ENCODE results near the gene ADD3.

The ADD3 gene

GRCh38 chr10:110069502-110069982 lies 61.8 kb downstream of the ADD3 start:
- no peak for DNase-seq

GRCh38 chr10:110073896-110074295 lies 66.1 kb downstream of the ADD3 start:
- DNase-seq: no peak

- no peak for DNase-seq
Measured at GRCh38 chr10:110074298-110074697, 66.5 kb downstream of the ADD3 start.

GRCh38 chr10:110074758-110075671 lies 67.2 kb downstream of the ADD3 start:
- DNase-seq: no peak

- DNase-seq: no peak
Measured at GRCh38 chr10:110075686-110076085, 67.9 kb downstream of the ADD3 start.

DNA sequence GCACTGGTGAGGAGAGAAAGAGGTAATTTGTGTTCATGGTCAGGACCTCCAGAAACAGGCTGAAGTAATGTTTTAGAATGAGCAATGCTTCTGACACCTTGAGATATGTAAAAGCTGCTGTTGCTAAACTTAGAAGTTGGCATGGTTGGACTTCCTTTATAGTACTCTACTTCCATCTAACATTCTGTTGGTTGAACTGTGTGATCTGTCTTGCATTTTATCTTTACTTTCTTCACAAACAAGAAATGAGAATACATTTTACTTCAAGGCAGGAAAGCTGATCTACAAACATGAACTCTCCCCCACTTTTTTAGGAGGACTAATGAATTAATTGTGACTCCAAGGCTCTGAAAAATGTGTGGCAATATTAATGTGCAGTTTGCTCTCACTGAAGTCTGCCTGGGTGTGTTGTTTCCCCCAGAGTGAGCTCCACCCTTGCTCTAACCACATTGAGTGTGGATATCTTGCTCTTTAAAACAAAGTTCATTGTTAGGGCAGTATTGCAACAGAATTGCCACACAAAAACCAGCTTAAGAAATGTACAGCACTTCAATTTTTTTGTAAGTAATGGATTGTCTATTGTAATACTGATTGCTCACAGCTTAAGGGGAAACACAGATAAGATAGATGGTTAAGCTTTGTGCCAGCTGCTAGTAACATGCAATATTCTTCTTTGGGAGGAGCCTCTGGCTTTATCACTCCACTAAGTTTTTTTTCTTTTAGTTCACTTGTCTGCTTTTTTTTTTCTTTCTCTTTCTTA lies 69.0 kb downstream of the ADD3 start:
- DNase-seq: no peak

GRCh38 chr10:110077436-110078130 lies 69.8 kb downstream of the ADD3 start:
- no peak for DNase-seq

GRCh38 chr10:110078317-110078716 lies 70.5 kb downstream of the ADD3 start:
- DNase-seq: no peak

- no peak for DNase-seq
Measured at GRCh38 chr10:110081911-110082310, 74.1 kb downstream of the ADD3 start.

DNA sequence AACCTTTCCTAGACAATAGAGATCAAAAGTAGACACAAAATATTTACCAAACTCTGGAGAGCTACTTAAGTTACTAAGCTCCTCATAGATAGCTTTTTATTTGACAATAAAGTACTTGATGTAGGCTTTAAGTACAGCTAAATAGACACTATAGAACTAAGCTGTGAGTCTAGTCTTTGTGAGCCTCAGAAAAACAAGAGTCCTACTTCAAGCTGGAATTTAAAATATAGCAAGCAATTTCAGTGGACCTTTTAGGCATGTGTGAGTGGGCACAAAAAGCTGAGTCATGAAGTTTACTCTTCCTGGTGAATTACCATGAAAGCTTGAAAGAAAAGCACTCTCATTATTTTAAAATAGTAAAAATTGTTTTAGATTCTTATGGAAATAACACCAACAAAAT lies 76.1 kb downstream of the ADD3 start:
- DNase-seq: no peak

GRCh38 chr10:110087682-110088081 lies 79.9 kb downstream of the ADD3 start:
- no peak for DNase-seq

- no peak for DNase-seq
Measured at GRCh38 chr10:110088367-110089104, 80.8 kb downstream of the ADD3 start.

GRCh38 chr10:110091830-110092229 lies 84.0 kb downstream of the ADD3 start:
- no peak for DNase-seq

DNA sequence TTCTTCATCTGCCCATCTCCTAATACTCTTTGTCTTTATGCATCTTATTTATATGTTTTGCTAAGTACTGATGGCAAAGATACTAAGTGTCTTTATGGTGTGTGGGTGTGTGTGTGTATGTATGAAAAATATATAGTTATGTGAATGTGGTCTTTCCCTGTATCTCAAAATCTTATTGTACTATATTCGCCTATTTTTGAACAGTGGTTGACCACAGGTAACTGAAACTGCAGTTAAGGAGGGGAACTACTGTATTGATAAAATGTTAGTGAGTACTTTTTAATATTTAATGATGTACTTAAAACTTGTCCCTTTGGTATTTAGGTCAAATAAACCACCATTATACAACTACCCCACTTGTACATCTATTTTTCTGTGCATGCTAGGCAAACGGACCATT lies 85.9 kb downstream of the ADD3 start:
- no peak for DNase-seq

DNA sequence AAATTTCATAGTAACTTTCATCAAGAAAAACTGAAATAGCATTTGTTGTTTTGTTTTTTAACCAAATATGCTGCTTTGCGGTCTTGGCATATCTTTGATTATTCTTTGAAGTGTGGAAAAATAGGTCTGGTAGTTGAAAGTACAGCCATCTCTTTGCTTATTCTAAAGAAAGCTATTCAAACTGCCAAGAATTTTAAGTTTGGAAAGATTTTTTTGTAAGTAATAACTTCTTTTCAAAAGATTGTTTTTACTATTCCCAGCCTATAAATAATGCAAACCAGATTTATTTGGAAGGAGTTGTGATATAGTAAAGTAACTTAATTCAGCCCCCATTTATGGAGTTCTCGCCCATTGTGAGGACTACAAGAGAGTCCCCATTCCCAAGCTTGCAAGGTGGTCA lies 87.0 kb downstream of the ADD3 start:
- DNase-seq: no peak

DNA sequence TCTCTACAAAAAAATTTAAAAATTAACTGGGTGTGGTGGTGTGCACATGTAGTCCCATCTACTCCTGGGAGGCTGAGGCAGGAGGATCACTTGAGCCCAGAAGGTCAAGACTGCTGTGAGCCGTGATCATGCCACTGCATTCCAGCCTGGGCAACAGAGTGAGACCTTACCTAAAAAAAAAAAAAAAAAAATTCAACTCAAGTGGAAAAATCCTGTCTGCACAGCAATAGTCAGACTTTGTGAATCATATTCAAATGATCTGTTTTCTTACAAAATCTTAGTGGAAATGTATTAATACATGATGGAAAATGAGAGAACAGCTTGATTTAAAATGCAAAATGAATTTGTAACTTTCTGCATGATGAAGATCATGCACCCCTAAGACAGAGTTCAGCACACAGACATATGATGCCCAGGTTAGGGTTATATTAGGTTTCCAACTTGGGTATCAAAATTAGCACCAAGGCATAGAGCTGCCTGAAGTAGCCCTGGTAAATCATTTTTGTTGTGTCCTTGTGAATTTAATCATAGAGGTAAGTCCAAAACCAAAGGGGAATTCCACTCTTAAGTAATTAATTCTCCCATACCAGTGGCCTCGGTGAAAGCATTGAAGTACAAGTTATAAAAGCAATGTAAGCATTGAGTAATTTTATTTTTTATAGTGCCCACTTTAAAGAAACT lies 93.8 kb downstream of the ADD3 start:
- no peak for DNase-seq

DNA sequence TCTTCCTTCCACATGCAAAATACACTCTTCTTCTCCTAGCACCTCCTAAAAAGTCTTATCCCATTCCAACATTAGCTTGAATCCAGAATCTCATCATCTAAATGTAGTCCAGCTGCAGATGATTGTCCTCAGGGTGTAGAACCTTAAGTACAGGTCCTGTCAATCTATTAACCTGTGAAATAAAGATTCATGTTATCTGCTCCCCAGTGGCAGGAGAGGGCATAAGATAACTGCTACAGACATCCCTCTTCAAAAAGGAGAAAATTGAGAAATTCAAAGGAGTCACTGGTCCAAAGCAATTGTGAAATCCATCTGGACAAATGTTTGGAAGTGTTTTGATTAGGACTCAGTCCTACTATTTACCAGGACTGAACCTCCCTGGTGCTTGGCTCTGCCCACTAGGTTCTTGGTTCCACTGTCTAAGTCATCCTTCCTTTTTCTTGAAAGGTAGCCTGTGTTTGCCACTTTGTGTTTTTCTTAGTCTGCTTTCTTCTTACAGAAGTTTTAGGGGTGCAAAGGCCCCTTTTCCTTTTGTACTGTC lies 96.2 kb downstream of the ADD3 start:
- DNase-seq: no peak

- no peak for DNase-seq
Measured at GRCh38 chr10:110105873-110106272, 98.1 kb downstream of the ADD3 start.

GRCh38 chr10:110107430-110107829 lies 99.6 kb downstream of the ADD3 start:
- DNase-seq: no peak

- DNase-seq: no peak
Measured at GRCh38 chr10:110107887-110108286, 100.1 kb downstream of the ADD3 start.

DNA sequence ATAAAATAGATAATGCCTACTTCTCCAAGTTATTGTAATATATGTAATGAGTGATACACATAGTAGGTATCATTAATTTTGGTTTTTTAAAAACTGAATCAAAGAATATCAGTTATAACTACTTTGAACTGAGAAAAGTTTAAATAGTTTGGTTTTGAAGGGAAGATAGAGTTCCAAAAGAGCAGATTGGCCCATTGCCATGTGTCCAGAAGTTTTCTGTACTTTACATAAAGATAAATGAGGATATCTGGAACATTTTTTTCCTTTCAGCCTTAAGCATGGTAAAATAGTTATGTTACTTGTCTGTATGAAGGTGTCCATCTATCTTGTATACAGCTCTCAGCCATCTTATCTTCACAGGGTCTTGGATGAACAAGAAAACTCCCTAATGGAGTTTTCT lies 101.7 kb downstream of the ADD3 start:
- DNase-seq: no peak

DNA sequence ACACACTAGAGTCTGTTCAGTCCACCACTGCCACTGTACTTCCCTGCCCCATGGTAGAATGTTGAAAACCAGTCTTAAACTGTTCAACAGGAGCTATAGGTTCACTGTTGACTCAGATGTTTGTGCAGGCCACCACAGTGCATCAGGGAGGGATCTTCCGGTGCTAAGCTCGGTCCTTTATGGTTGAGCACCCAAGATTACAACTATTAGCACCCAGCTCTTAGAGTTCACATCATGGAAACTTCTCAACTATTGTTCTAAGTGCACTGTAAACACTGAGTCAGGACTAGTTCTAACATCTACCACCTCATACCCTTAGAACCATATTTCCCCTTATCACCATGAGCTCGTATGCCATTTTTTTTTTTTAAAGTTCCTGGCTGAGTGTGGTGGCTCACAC lies 102.6 kb downstream of the ADD3 start:
- DNase-seq: no peak
